DMS153 (cell line): ENCODE data around the gene ETFRF1.

Experiments
- DNase-seq: peaks from one replicate; lab custom pipeline; 2025; lab: John Stamatoyannopoulos, UW

ETFRF1 gene

GRCh38 chr12:25213338-25213737 is 18.3 kb downstream of the ETFRF1 start:
- no peak for DNase-seq

- no peak for DNase-seq
Measured at GRCh38 chr12:25236190-25236589, 41.2 kb downstream of the ETFRF1 start.

- no peak for DNase-seq
Measured at GRCh38 chr12:25236626-25237025, 41.6 kb downstream of the ETFRF1 start.

DNA sequence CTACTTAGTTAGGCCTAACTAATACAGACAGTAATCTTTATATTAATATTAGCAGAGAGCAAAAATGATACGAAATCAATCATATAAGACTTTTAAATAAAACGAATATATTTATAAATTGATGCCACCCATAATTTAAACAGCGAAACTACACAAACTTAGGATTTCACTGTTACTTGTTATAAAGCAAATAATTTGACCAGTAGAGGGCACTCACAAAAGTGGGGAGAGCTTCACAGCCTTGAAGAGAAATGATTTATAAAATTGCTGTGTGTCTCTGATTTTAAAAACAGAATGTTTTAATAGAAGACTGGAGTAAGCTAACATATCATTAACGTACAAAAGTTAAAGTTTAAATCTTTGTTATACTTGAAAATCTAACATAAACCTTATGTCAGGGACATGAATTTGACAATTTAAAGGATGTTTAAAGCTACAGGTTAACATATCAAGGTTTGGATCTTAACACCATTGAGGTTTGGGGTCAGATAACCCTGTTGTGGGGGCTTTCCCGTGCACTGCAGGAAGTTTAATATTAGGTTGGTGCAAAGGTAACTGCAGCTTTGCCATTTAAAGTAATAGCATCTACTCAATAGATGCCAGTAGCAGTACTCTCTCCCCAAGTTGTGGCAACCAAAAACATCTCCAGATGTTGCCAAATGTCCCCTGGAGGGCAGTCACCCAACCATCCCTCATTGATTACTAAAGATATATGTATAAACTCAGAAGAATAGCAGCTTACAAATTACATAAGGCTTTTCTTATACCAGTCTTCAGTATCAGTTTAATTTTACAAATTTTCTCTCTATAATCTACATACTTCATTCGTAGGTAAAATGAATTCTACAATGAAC is 46.4 kb downstream of the ETFRF1 start:
- peak; percentile 19 for DNase-seq

GRCh38 chr12:25242981-25243679 is 48.1 kb downstream of the ETFRF1 start:
- DNase-seq, result no peak

GRCh38 chr12:25243680-25243990 is 48.6 kb downstream of the ETFRF1 start:
- no peak for DNase-seq

DNA sequence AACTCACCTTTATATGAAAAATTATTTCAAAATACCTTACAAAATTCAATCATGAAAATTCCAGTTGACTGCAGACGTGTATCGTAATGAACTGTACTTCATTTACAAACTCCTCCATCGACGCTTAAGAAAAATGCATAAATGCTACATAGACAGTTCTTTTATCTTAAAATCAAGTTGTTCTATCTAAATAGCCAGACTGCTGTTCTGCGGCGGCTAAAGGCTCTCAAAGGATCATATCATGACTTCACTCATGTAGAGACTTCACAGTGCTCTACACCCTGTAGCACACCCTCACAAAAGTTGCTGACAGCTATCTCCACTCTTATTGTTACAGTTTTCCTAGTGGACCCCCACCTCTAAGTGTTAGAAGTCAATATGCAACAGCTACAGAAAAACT is 50.5 kb downstream of the ETFRF1 start:
- DNase-seq, result no peak

- DNase-seq, result no peak
Measured at GRCh38 chr12:25248137-25248536, 53.1 kb downstream of the ETFRF1 start.

- no peak for DNase-seq
Measured at GRCh38 chr12:25248732-25249131, 53.7 kb downstream of the ETFRF1 start.

GRCh38 chr12:25249931-25250738 is 55.1 kb downstream of the ETFRF1 start:
- DNase-seq, result peak; percentile 5

DNA sequence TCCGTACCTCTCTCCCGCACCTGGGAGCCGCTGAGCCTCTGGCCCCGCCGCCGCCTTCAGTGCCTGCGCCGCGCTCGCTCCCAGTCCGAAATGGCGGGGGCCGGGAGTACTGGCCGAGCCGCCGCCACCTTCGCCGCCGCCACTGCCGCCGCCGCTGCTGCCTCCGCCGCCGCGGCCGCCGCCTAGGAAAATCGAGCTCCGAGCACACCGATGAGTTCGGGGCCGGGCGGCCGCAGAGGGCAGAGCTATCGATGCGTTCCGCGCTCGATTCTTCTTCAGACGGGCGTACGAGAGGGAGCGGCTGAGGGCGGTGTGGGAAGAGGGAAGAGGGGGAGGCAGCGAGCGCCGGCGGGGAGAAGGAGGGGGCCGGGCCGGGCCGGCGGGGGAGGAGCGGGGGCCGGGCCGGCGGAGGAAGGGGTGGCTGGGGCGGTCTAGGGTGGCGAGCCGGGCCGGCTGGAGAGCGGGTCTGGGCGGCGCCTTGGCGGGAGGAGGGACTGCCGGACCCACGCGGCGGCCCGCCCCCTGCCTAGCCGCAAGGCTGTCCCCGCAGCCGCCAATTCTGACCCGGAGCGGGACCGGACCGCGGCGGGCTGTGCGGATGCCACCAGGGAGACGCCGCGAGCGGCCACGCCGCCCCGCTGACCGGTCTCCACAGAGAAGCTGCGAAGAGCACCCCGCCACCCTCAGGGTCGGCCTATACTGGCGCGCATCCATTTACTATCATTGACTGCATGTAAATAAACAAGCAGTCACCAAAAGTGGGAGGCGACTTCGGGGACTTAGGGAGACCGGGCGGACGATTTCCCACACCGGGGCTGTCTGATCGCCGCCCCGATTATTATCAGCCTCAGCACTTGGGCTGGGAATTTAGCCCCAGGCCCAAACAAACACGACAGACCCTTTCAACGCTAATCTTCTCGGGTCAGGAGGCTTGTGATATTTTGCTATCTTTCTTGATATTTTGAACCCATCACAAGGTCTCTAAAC is 56.0 kb downstream of the ETFRF1 start, which contains the start of gene KRAS:
KRAS (minus strand) TSS at position 186 of the 987 bp plus-strand sequence.
- peak; percentile 94 for DNase-seq

- DNase-seq, result no peak
Measured at GRCh38 chr12:25251769-25252168, 56.7 kb downstream of the ETFRF1 start.

DNA sequence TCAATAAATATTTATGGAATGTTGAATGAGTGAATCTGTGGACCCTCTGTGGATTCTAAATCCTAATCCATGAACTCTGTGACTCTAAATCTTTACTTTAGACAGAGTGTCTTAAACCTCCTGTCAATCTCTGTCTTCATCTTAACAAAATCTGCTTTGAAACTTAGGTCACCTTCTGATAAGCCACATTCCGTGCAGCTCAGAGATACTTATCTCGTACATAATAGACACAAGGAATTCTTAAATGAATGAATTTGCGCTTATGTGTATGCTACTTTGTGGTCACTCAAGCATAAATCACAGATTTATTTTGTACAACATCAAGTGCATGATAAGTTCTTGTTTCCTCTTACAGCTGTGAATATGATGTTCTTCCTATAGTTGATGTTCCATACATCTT is 57.9 kb downstream of the ETFRF1 start:
- DNase-seq, result no peak

- DNase-seq, result no peak
Measured at GRCh38 chr12:25253371-25254068, 58.5 kb downstream of the ETFRF1 start.

DNA sequence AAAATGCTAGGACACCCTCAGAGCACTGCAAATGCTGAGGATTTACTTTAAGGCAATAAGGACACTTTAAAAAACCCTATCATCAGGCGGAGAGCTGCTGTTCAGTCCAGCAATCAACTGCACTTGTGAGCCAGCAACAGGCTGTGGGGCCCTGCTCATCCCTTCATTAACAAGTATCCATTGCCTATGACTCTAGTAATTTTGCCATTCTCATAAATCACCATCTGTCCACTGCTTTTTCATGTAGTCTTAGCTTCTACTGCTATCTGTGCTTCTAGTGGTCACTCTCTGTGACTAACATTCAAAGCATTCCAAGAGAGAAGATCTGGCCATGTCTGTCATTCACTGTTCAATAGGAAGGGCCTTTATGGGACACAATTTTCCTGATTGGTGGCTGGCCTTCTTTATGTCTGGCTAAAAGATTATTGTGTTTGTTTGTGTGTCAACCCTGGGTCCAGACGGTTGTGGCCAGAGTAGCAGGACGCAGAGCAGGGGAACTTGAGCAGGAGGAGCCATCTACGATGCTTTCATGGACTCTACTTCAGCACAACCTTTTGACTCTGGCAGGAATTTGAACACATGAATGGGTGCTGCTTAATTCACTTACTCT is 59.3 kb downstream of the ETFRF1 start:
- no peak for DNase-seq
